Measurements from ENCODE around the gene PPP1R3E. TPM values are rescaled to one million over a fixed set of nuclear protein-coding genes. Genes with fewer than 3 reads are reported as not detected.

Gene PPP1R3E
- total and polyA plus RNA-seq, 2 of the 13 experiments (the other 11 are each of a cell fraction or from before 2014, with no cell fraction given): 16.5 to 26.5 TPM

DNA sequence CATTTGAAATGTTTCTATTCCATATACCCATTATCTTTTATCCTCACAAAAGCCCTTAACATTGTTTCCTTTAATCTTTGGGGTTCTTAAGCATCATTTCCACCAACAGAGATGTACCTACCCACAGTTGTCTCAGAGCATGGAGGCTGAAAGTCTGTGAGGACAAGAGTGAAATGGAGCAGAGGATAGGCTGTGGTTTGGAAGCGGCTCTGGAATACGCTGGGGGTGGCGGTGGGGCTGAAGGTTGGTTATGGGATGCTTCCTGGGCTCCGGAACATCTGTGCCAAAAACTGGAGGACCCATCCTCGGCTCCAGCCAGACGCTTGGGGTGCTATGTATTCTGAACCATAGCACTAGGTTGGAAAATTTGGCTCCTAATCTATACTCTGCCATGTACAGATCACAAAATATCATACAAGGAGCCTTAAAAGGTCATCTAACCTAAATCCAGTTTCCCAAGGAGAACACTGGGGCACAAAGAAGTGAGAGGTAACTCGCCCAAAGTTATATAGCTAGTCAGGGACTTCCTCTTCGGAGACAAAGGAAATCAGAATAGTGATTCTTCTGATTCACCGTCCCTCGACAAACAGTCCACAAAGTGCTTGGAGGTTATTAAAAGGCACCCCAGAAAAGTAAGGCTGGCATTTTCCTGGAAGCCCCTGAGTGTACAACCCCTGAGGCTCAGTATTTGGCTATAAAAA is 2.5 kb downstream of the PPP1R3E start (continued):
- TF ChIP-seq ZNF629 (CRISPR knock-in tag; conservative IDR thresholded peaks at IDR 0.05) (no peak), ETV5 (CRISPR knock-in tag; IDR thresholded peaks at IDR 0.05; ENCODE audit: borderline replicate concordance) (no peak), ZNF616 (CRISPR knock-in tag; IDR thresholded peaks at IDR 0.05; ENCODE audit: low read depth) (no peak), NR2F2 (IDR thresholded peaks at IDR 0.05; ENCODE audit: borderline replicate concordance, low read depth) (no peak), FOXO1 (CRISPR knock-in tag; IDR thresholded peaks at IDR 0.05) (no peak), TEAD2 (CRISPR knock-in tag; IDR thresholded peaks at IDR 0.05) (peak; percentile 57; the same call in 1 of the 2 replicates), ZNF543 (CRISPR knock-in tag; IDR thresholded peaks at IDR 0.05) (no peak), ZNF101 (CRISPR knock-in tag; IDR thresholded peaks at IDR 0.05; ENCODE audit: borderline replicate concordance, low read depth) (no peak), PHF8 (CRISPR knock-in tag; IDR thresholded peaks at IDR 0.05) (no peak), EEA1 (CRISPR knock-in tag; IDR thresholded peaks at IDR 0.05; ENCODE audit: borderline replicate concordance) (no peak), GZF1 (CRISPR knock-in tag; IDR thresholded peaks at IDR 0.05) (no peak)
- TF ChIP-seq, protein P1, sequence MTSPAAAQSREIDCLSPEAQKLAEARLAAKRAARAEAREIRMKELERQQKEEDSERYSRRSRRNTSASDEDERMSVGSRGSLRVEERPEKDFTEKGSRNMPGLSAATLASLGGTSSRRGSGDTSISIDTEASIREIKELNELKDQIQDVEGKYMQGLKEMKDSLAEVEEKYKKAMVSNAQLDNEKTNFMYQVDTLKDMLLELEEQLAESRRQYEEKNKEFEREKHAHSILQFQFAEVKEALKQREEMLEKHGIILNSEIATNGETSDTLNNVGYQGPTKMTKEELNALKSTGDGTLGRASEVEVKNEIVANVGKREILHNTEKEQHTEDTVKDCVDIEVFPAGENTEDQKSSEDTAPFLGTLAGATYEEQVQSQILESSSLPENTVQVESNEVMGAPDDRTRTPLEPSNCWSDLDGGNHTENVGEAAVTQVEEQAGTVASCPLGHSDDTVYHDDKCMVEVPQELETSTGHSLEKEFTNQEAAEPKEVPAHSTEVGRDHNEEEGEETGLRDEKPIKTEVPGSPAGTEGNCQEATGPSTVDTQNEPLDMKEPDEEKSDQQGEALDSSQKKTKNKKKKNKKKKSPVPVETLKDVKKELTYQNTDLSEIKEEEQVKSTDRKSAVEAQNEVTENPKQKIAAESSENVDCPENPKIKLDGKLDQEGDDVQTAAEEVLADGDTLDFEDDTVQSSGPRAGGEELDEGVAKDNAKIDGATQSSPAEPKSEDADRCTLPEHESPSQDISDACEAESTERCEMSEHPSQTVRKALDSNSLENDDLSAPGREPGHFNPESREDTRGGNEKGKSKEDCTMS (CRISPR knock-in tag; conservative IDR thresholded peaks at IDR 0.05): no peak
- TF ChIP-seq, protein P2, sequence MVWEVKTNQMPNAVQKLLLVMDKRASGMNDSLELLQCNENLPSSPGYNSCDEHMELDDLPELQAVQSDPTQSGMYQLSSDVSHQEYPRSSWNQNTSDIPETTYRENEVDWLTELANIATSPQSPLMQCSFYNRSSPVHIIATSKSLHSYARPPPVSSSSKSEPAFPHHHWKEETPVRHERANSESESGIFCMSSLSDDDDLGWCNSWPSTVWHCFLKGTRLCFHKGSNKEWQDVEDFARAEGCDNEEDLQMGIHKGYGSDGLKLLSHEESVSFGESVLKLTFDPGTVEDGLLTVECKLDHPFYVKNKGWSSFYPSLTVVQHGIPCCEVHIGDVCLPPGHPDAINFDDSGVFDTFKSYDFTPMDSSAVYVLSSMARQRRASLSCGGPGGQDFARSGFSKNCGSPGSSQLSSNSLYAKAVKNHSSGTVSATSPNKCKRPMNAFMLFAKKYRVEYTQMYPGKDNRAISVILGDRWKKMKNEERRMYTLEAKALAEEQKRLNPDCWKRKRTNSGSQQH (CRISPR knock-in tag; IDR thresholded peaks at IDR 0.05; ENCODE audit: low read depth): no peak
- TF ChIP-seq, protein P3, sequence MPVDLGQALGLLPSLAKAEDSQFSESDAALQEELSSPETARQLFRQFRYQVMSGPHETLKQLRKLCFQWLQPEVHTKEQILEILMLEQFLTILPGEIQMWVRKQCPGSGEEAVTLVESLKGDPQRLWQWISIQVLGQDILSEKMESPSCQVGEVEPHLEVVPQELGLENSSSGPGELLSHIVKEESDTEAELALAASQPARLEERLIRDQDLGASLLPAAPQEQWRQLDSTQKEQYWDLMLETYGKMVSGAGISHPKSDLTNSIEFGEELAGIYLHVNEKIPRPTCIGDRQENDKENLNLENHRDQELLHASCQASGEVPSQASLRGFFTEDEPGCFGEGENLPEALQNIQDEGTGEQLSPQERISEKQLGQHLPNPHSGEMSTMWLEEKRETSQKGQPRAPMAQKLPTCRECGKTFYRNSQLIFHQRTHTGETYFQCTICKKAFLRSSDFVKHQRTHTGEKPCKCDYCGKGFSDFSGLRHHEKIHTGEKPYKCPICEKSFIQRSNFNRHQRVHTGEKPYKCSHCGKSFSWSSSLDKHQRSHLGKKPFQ (CRISPR knock-in tag; IDR thresholded peaks at IDR 0.05; ENCODE audit: insufficient replicate concordance): no peak
- TF ChIP-seq, protein P4, sequence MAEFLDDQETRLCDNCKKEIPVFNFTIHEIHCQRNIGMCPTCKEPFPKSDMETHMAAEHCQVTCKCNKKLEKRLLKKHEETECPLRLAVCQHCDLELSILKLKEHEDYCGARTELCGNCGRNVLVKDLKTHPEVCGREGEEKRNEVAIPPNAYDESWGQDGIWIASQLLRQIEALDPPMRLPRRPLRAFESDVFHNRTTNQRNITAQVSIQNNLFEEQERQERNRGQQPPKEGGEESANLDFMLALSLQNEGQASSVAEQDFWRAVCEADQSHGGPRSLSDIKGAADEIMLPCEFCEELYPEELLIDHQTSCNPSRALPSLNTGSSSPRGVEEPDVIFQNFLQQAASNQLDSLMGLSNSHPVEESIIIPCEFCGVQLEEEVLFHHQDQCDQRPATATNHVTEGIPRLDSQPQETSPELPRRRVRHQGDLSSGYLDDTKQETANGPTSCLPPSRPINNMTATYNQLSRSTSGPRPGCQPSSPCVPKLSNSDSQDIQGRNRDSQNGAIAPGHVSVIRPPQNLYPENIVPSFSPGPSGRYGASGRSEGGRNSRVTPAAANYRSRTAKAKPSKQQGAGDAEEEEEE (CRISPR knock-in tag; IDR thresholded peaks at IDR 0.05; ENCODE audit: borderline replicate concordance): peak; percentile 38; the same call in 1 of the 2 replicates
- TF ChIP-seq, protein P5, sequence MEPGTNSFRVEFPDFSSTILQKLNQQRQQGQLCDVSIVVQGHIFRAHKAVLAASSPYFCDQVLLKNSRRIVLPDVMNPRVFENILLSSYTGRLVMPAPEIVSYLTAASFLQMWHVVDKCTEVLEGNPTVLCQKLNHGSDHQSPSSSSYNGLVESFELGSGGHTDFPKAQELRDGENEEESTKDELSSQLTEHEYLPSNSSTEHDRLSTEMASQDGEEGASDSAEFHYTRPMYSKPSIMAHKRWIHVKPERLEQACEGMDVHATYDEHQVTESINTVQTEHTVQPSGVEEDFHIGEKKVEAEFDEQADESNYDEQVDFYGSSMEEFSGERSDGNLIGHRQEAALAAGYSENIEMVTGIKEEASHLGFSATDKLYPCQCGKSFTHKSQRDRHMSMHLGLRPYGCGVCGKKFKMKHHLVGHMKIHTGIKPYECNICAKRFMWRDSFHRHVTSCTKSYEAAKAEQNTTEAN (CRISPR knock-in tag; conservative IDR thresholded peaks at IDR 0.05): 0 out of 2 replicates have a peak, but pooled peaks have one; percentile 25
